Lower leg skin (tissue), 4 donors: ENCODE data around the gene CLTB. TPM values are rescaled to one million over a fixed set of nuclear protein-coding genes. Genes with fewer than 3 reads are reported as not detected.

Source experiments
- DNase-seq, 2 donors: peaks; one replicate each; pipeline ENCODE4 v3.0.0-alpha.2; 2019; ENCODE audit warnings: low spot score in 2 of 2
- H3K4me3 ChIP-seq: fragments of 200-600 bp; sonication (generic); 2 replicates; pipeline ENCODE4 v1.5.1; 2017; ENCODE audit warnings: mild to moderate bottlenecking, low read depth; ENCODE audit not compliant: poor library complexity, severe bottlenecking
- POLR2A ChIP-seq, 2 donors: fragments of 450-650 bp; IDR thresholded peaks; one replicate each; pipeline ENCODE4 v1.6.1; 2016 to 2017; ENCODE audit warnings: antibody characterized with exemption in 2 of 2, mild to moderate bottlenecking in 1 of 2, moderate library complexity in 1 of 2
- WGBS, 2 donors: methylation state at CpG; one replicate each; pipeline ENCODE4 v1.1.5; 2018; 5-methylcytosine and 5-hydroxymethylcytosine counted together
- intact Hi-C: fragments of 100-400 bp; cut with DNase I; formaldehyde crosslinking; loops from one replicate; pipeline ENCODE4 v1.15.0; 2023; ENCODE audit warnings: low total_unique reads
- total RNA-seq, 4 donors: library from RNA; depleted of rRNA; stranded (reverse); fragments of >200 nt; gene quantifications; one replicate each; pipeline ENCODE4 v1.1.0, GENCODE V29; 2016
- TF ChIP-seq, protein P1 (sequence below), 3 donors: fragments of 450-650 bp; IDR thresholded peaks; one replicate each; pipeline ENCODE4 v1.5.1; 2016; ENCODE audit warnings: antibody characterized with exemption in 3 of 3, mild to moderate bottlenecking in 3 of 3, moderate library complexity in 2 of 3

CLTB gene, protein sequence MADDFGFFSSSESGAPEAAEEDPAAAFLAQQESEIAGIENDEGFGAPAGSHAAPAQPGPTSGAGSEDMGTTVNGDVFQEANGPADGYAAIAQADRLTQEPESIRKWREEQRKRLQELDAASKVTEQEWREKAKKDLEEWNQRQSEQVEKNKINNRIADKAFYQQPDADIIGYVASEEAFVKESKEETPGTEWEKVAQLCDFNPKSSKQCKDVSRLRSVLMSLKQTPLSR
- 100 to 1,000 TPM; 707 to 959 (median 743) TPM for total RNA-seq

DNA sequence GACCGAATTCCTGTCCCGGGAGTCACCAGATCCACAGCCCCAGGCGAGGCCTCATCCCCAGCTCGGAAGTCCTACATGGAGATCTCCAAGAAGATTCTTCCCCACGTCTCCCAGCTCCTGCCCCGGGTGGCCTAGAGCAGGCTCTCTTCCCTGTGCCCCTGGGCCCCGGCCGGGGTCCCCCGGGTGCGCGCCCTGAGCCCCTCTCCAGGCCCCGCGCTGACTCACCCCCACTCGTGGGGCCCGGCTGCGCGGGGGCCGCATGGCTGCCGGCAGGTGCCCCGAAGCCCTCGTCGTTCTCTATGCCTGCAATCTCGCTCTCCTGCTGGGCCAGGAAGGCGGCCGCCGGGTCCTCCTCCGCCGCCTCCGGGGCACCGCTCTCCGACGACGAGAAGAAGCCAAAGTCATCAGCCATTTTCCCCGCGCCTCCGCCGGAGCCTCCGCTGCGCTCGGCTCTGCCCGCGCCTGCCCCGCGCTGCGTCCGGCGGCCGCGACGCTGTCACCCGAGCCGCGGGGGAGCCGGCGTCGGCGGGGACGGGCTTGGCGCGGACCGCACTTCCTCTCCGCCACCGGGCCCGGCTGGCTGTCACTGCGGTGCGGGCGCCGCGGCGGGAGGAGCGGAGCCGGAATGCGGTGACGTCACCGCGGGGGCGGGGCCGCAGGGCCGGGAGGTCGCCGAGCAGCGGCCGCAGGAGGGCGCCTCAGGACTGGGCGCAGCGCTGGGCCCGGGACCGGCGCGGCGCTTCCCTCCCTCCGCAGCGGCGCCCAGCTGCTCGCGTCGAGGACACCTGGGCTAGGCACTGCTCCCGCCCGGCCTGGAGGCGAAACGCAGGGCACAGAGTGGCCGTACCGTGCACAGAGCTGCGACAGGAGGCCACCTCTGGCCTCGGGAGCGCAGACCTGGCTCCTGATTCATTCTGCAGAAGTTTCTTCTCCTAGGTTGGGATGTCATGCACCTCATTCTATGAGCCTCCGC is at the start of gene CLTB:
Gene CLTB, minus strand, starts transcription at position 588 of the 973 bp plus-strand sequence. Its CDS starts 176 bp downstream, at position 412.
- DNase-seq: peak; percentile 86 to 97
- H3K4me3 ChIP-seq: peak within 1 kb of the TSS; percentile 96
- WGBS, 2 donors: 2 to 4% methylated on average over 18 to 35 of the region's 107 CpGs
- TF ChIP-seq POLR2A (IDR thresholded peaks at IDR 0.05): no peak
- TF ChIP-seq, protein P1, sequence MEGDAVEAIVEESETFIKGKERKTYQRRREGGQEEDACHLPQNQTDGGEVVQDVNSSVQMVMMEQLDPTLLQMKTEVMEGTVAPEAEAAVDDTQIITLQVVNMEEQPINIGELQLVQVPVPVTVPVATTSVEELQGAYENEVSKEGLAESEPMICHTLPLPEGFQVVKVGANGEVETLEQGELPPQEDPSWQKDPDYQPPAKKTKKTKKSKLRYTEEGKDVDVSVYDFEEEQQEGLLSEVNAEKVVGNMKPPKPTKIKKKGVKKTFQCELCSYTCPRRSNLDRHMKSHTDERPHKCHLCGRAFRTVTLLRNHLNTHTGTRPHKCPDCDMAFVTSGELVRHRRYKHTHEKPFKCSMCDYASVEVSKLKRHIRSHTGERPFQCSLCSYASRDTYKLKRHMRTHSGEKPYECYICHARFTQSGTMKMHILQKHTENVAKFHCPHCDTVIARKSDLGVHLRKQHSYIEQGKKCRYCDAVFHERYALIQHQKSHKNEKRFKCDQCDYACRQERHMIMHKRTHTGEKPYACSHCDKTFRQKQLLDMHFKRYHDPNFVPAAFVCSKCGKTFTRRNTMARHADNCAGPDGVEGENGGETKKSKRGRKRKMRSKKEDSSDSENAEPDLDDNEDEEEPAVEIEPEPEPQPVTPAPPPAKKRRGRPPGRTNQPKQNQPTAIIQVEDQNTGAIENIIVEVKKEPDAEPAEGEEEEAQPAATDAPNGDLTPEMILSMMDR (IDR thresholded peaks at IDR 0.05): no peak
- intact Hi-C loops: loop anchor here (10.0 kb wide), 1 partner anchor 119 kb away; the partner anchor contains the start of gene RNF44

DNA sequence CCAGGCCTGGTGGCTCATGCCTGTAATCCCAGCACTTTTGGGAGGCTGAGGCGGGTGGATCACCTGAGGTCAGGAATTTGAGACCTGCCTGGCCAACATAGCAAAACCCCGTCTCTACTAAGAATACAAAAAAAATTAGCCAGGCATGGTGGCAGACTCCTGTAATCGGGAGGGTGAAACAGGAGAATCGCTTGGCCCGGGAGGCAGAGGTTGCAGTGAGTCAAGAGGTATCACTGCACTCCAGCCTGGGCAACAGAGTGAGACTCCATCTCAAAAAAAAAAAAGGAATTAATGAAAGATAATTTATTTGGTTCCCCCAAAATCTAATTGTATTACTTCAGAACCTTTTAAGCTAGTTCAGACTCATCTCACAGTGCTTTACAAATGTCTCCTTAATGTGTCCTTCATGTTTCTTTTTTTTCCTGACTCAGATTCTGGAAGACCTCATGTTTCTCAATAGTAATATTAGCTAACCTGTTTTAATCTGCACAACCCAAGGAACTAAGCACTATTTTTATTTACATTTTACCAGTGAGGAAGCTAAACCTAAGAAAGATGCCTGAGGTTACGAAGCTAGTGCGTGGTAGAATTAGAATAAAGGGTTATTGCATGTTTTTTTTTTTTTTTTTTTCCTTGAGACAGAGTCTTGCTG is 46.9 kb upstream of the CLTB start:
- no peak overlapping the region for H3K4me3 ChIP-seq
- 87 to 88% methylated on average over 7 of the region's 7 CpGs for WGBS, 2 donors
- no peak for TF ChIP-seq POLR2A (IDR thresholded peaks at IDR 0.05)
- TF ChIP-seq, protein P1 (IDR thresholded peaks at IDR 0.05): no peak
- no peak for DNase-seq
- intact Hi-C loops: no loop called here

DNA sequence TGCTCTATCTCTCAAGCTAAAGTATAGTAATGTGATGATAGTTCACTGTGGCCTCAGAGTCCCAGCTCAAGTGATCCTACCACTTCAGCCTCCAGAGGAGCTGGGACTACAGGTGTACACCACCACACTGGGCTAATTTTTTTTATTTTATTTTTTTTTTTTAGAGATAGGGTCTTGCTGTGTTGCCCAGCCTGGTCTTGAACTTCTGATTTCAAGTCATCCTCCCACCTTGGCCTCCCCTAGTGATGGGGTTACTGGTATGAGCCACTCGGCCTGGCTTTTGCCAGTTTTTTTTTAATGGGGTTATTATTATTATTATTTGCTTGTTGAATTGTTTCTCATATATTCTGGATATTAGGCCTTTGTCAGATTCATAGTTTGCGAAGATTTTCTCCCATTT is 45.0 kb upstream of the CLTB start:
- intact Hi-C loops: no loop called here
- WGBS, 2 donors: 93 to 98% methylated on average over 2 of the region's 2 CpGs
- no peak overlapping the region for H3K4me3 ChIP-seq
- TF ChIP-seq POLR2A (IDR thresholded peaks at IDR 0.05): no peak
- TF ChIP-seq, protein P1 (IDR thresholded peaks at IDR 0.05): no peak
- DNase-seq: no peak

DNA sequence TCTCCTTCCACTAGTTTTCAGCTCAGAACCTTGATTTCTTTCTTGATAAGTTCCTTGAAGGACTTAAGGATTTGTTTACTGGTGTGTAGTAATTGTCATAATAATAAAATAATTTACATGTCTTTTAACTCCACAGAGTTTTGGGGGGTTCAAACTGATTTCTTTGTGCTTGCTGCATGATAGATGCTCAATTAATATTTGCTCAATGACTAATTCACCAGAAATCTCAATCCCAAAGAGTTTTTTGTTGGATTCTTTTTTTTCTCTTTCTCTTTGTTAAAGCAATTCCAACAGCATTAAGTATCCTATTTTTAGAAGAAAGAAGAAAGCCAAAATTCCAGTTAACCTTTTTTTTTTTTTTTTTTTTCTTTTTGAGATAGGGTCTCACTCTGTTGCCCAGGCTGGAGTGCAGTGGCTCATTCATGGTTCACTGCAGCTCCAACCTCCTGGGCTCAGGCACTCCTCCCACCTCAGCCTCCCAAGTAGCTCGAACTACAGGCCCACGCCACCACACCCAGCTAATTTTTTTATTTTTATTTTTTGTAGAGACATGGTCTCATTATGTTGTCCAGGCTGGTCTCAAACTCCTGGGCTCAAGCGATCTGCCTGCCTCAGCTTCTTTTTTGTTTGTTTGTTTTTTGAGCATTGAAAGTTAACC is 42.7 kb upstream of the CLTB start:
- H3K4me3 ChIP-seq: no peak overlapping the region

More for the DNA sequence above, 42.7 kb upstream of the CLTB start:
- 91 to 98% methylated on average over 3 of the region's 3 CpGs for WGBS, 2 donors
- DNase-seq: no peak
- TF ChIP-seq, protein P1 (IDR thresholded peaks at IDR 0.05): no peak
- TF ChIP-seq POLR2A (IDR thresholded peaks at IDR 0.05): no peak
- intact Hi-C loops: no loop called here
